Measurements from ENCODE around the gene STK39. TPM values are rescaled to one million over a fixed set of nuclear protein-coding genes. Genes with fewer than 3 reads are reported as not detected.
"Not testable (repeated sequence)": the region's sequence is repeated elsewhere in the genome, so short reads cannot be mapped to it uniquely, and the experiment has no call there.

Gene STK39
- total RNA-seq, 1 experiment from 2014 or later = 13.8 TPM

DNA sequence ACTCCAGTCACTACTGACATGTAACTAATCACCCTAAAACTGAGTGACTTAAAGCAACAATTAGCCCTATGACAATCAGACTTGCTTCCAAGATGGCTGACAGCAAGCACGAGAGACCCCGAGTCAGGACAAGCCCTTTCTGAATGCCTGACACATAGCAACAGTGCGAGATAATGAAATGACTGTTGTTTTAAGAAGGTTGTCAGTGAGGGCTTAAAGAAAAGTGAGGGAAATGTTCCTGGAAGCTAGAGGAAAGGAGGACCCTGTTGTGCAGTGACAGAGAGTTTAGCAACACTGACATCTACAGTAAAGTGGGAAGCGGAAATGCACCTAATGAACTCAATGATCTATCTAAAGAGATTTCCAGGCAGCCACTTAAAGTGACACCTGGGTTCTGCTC lies 163.1 kb downstream of the STK39 start:
- DNase-seq (ENCODE audit: unreplicated experiment) = no peak
- Mint-ChIP-seq H3K4me1 (ENCODE audit: insufficient read depth, unreplicated experiment) (no peaks in the 10 kb centered on the region), H3K27me3 (ENCODE audit: insufficient read depth, unreplicated experiment) (no peaks in the 10 kb centered on the region), H3K27ac (ENCODE audit: low read depth, unreplicated experiment) (no peak overlapping the region), H3K9me3 (ENCODE audit: unreplicated experiment) (peaks cover 7% of the 10 kb centered on the region), H3K4me3 (ENCODE audit: unreplicated experiment) (no peak overlapping the region), H3K36me3 (ENCODE audit: insufficient read depth, unreplicated experiment) (peaks cover 11% of the 10 kb centered on the region)
- ChIA-PET CTCF (interaction anchor here (0.8 kb wide), 1 partner anchor 482 kb away, joined by 3 read pairs; no protein-coding TSS in a partner anchor), POLR2A (interaction anchor here (0.6 kb wide), 1 partner anchor 26 kb away, joined by 5 read pairs; no protein-coding TSS in a partner anchor)
- intact Hi-C loops (cut with micrococcal nuclease) = no loop called here
- no TSS peak for BruUV-seq (replicated peaks)
- TF ChIP-seq, protein P1, sequence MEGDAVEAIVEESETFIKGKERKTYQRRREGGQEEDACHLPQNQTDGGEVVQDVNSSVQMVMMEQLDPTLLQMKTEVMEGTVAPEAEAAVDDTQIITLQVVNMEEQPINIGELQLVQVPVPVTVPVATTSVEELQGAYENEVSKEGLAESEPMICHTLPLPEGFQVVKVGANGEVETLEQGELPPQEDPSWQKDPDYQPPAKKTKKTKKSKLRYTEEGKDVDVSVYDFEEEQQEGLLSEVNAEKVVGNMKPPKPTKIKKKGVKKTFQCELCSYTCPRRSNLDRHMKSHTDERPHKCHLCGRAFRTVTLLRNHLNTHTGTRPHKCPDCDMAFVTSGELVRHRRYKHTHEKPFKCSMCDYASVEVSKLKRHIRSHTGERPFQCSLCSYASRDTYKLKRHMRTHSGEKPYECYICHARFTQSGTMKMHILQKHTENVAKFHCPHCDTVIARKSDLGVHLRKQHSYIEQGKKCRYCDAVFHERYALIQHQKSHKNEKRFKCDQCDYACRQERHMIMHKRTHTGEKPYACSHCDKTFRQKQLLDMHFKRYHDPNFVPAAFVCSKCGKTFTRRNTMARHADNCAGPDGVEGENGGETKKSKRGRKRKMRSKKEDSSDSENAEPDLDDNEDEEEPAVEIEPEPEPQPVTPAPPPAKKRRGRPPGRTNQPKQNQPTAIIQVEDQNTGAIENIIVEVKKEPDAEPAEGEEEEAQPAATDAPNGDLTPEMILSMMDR (IDR thresholded peaks at IDR 0.05; ENCODE audit: unreplicated experiment) = no peak

GRCh38 chr2:168081452-168081851 lies 165.9 kb downstream of the STK39 start:
- H3K4me1 Mint-ChIP-seq (ENCODE audit: insufficient read depth, unreplicated experiment); H3K4me3 Mint-ChIP-seq (ENCODE audit: unreplicated experiment); H3K27me3 Mint-ChIP-seq (ENCODE audit: insufficient read depth, unreplicated experiment); DNase-seq (ENCODE audit: unreplicated experiment); H3K9me3 Mint-ChIP-seq (ENCODE audit: unreplicated experiment); BruUV-seq (replicated peaks); intact Hi-C loops (cut with micrococcal nuclease); H3K27ac Mint-ChIP-seq (ENCODE audit: low read depth, unreplicated experiment); POLR2A ChIA-PET: not testable (repeated sequence)
- H3K36me3 Mint-ChIP-seq (ENCODE audit: insufficient read depth, unreplicated experiment) = peaks cover 11% of the 10 kb centered on the region
- CTCF ChIA-PET = interaction anchor here (0.6 kb wide), 1 partner anchor 51 kb away, joined by 3 read pairs; no protein-coding TSS in a partner anchor

GRCh38 chr2:168079236-168079635 lies 168.2 kb downstream of the STK39 start:
- peaks cover 7% of the 10 kb centered on the region for H3K9me3 Mint-ChIP-seq (ENCODE audit: unreplicated experiment)
- no peaks in the 10 kb centered on the region for H3K27me3 Mint-ChIP-seq (ENCODE audit: insufficient read depth, unreplicated experiment)
- TF ChIP-seq, protein P1 (IDR thresholded peaks at IDR 0.05; ENCODE audit: unreplicated experiment) = no peak
- POLR2A ChIA-PET = no interaction called here
- BruUV-seq (replicated peaks) = no TSS peak
- no peak for DNase-seq (ENCODE audit: unreplicated experiment)
- peaks cover 17% of the 10 kb centered on the region for H3K36me3 Mint-ChIP-seq (ENCODE audit: insufficient read depth, unreplicated experiment)
- H3K4me3 Mint-ChIP-seq (ENCODE audit: unreplicated experiment) = no peak overlapping the region
- no peak overlapping the region for H3K27ac Mint-ChIP-seq (ENCODE audit: low read depth, unreplicated experiment)
- CTCF ChIA-PET = interaction anchor here (1.0 kb wide), 1 partner anchor 8 kb away, joined by 3 read pairs; no protein-coding TSS in a partner anchor
- H3K4me1 Mint-ChIP-seq (ENCODE audit: insufficient read depth, unreplicated experiment) = no peaks in the 10 kb centered on the region
- intact Hi-C loops (cut with micrococcal nuclease) = no loop called here

GRCh38 chr2:168076731-168077130 lies 170.7 kb downstream of the STK39 start:
- no peak overlapping the region for H3K27ac Mint-ChIP-seq (ENCODE audit: low read depth, unreplicated experiment)
- no peaks in the 10 kb centered on the region for H3K27me3 Mint-ChIP-seq (ENCODE audit: insufficient read depth, unreplicated experiment)
- CTCF ChIA-PET = interaction anchor here (1.5 kb wide), 1 partner anchor 43 kb away, joined by 9 read pairs; no protein-coding TSS in a partner anchor
- no peak for DNase-seq (ENCODE audit: unreplicated experiment)
- TF ChIP-seq, protein P1 (IDR thresholded peaks at IDR 0.05; ENCODE audit: unreplicated experiment) = no peak
- no TSS peak for BruUV-seq (replicated peaks)
- peaks cover 13% of the 10 kb centered on the region for H3K36me3 Mint-ChIP-seq (ENCODE audit: insufficient read depth, unreplicated experiment)
- POLR2A ChIA-PET = no interaction called here
- no peak overlapping the region for H3K4me3 Mint-ChIP-seq (ENCODE audit: unreplicated experiment)
- H3K4me1 Mint-ChIP-seq (ENCODE audit: insufficient read depth, unreplicated experiment) = no peaks in the 10 kb centered on the region
- H3K9me3 Mint-ChIP-seq (ENCODE audit: unreplicated experiment) = no peaks in the 10 kb centered on the region
- intact Hi-C loops (cut with micrococcal nuclease) = no loop called here

GRCh38 chr2:168075446-168075845 lies 171.9 kb downstream of the STK39 start:
- DNase-seq (ENCODE audit: unreplicated experiment) = peak; percentile 1
- ChIA-PET POLR2A (no interaction called here), CTCF (interaction anchor here (0.9 to 1.1 kb wide), 2 partner anchors 42 to 44 kb away, joined by 3 to 4 read pairs; no protein-coding TSS in a partner anchor)
- intact Hi-C loops (cut with micrococcal nuclease) = no loop called here
- Mint-ChIP-seq H3K9me3 (ENCODE audit: unreplicated experiment) (no peaks in the 10 kb centered on the region), H3K4me1 (ENCODE audit: insufficient read depth, unreplicated experiment) (no peaks in the 10 kb centered on the region), H3K27me3 (ENCODE audit: insufficient read depth, unreplicated experiment) (no peaks in the 10 kb centered on the region), H3K27ac (ENCODE audit: low read depth, unreplicated experiment) (no peak overlapping the region), H3K36me3 (ENCODE audit: insufficient read depth, unreplicated experiment) (peaks cover 13% of the 10 kb centered on the region), H3K4me3 (ENCODE audit: unreplicated experiment) (no peak overlapping the region)
- TF ChIP-seq, protein P1 (IDR thresholded peaks at IDR 0.05; ENCODE audit: unreplicated experiment) = no peak
- no TSS peak for BruUV-seq (replicated peaks)

Data from MCF 10A (cell line).